HL-60 (cell line): ENCODE data around the gene TBC1D1.
A peak's percentile ranks its signal among the peaks of the same experiment; 100 is the strongest.

Experiments used
- DNase-seq, 2 experiments: peaks; one replicate each; pipeline ENCODE4 v3.0.0-alpha.2; 2010 to 2020; ENCODE audit warnings: low read depth in 1 of 2, low spot score in 1 of 2
- H3K27ac ChIP-seq: fragments of 250-450 bp; sonication (Bioruptor Pico); replicated peaks from 2 replicates; pipeline ENCODE4 v1.5.1; 2020; ENCODE audit warnings: mild to moderate bottlenecking, moderate library complexity
- H3K27me3 ChIP-seq: fragments of 250-450 bp; sonication (Bioruptor Pico); 2 replicates; pipeline ENCODE4 v1.5.1; 2021; ENCODE audit warnings: mild to moderate bottlenecking, moderate library complexity; ENCODE audit not compliant: insufficient read depth, poor library complexity, severe bottlenecking
- H3K4me3 ChIP-seq: replicated peaks from 2 replicates; pipeline ENCODE4 v1.5.1; 2011; ENCODE audit warnings: mild to moderate bottlenecking, control low read depth, low read length; ENCODE audit not compliant: insufficient read depth
- CTCF ChIP-seq: IDR thresholded peaks from one replicate; pipeline ENCODE4 v1.5.1; 2011; ENCODE audit warnings: low read length, control low read depth, inconsistent platforms; ENCODE audit not compliant: insufficient read depth
- GABPA ChIP-seq: IDR thresholded peaks from 2 replicates; pipeline ENCODE4 v1.6.1; 2012; ENCODE audit warnings: low read depth
- POLR2AphosphoS5 ChIP-seq: IDR thresholded peaks from 2 replicates; pipeline ENCODE4 v1.6.1; 2012; ENCODE audit warnings: low read depth
- REST ChIP-seq: IDR thresholded peaks from 2 replicates; pipeline ENCODE4 v1.6.1; 2012; ENCODE audit warnings: low read depth; ENCODE audit not compliant: insufficient replicate concordance
- SPI1 ChIP-seq: IDR thresholded peaks from 2 replicates; pipeline ENCODE4 v1.6.1; 2012; ENCODE audit warnings: low read depth, mild to moderate bottlenecking, borderline replicate concordance

TBC1D1 gene

GRCh38 chr4:37864786-37865185 is 26.1 kb upstream of the TBC1D1 start:
- no peak for TF ChIP-seq REST
- TF ChIP-seq CTCF: no peak
- TF ChIP-seq POLR2AphosphoS5: peak; percentile 49
- TF ChIP-seq SPI1: peak; percentile 92
- TF ChIP-seq GABPA: no peak
- no peak overlapping the region for H3K4me3 ChIP-seq
- H3K27ac ChIP-seq: peak overlapping the region; percentile 82
- no peaks in the 10 kb centered on the region for H3K27me3 ChIP-seq
- peak in 1 of 2 experiments; percentile 76 for DNase-seq

GRCh38 chr4:37865450-37865849 is 25.4 kb upstream of the TBC1D1 start:
- peak overlapping the region; percentile 82 for H3K27ac ChIP-seq
- no peak overlapping the region for H3K4me3 ChIP-seq
- TF ChIP-seq POLR2AphosphoS5 (no peak), GABPA (no peak), SPI1 (no peak), REST (no peak), CTCF (no peak)
- no peaks in the 10 kb centered on the region for H3K27me3 ChIP-seq
- no peak for DNase-seq

- Histone ChIP-seq H3K4me3 (no peak overlapping the region), H3K27me3 (no peaks in the 10 kb centered on the region), H3K27ac (peak overlapping the region; percentile 82; the same call in 1 of the 2 replicates)
- TF ChIP-seq REST (no peak), CTCF (no peak), POLR2AphosphoS5 (no peak), SPI1 (no peak), GABPA (no peak)
- no peak for DNase-seq
These were observed 23.8 kb upstream of the TBC1D1 start for GRCh38 chr4:37867102-37867501.
